Uterus (tissue), 4 donors: Measurements from ENCODE around the gene CELF4. TPM values are rescaled to one million over a fixed set of nuclear protein-coding genes. Genes with fewer than 3 reads are reported as not detected.

ENCODE experiments used
- DNase-seq, 2 donors: peaks; one replicate each; pipeline ENCODE4 v3.0.0-alpha.2; 2019 to 2020
- H3K27ac ChIP-seq, 2 donors: fragments of 200-600 bp; sonication (generic); 1 replicate in 1 of 2; 2 replicates in 1 of 2; pipeline ENCODE4 v1.5.1; 2016 to 2018
- H3K27me3 ChIP-seq, 2 donors: fragments of 200-600 bp; sonication (generic); one replicate each; pipeline ENCODE4 v1.5.1; 2018 to 2019; ENCODE audit warnings: control low read depth in 1 of 2
- H3K36me3 ChIP-seq, 2 donors: fragments of 200-600 bp; sonication (generic); one replicate each; pipeline ENCODE4 v1.5.1; 2019; ENCODE audit warnings: control low read depth in 1 of 2
- H3K4me1 ChIP-seq, 2 donors: fragments of 200-600 bp; sonication (generic); one replicate each; pipeline ENCODE4 v1.5.1; 2018 to 2019; ENCODE audit warnings: control low read depth in 1 of 2
- H3K4me3 ChIP-seq, 2 donors: fragments of 200-600 bp; sonication (generic); 1 replicate in 1 of 2; 2 replicates in 1 of 2; pipeline ENCODE4 v1.5.1; 2018 to 2019; ENCODE audit warnings: mild to moderate bottlenecking in 1 of 2
- H3K9me3 ChIP-seq, 2 donors: fragments of 200-600 bp; sonication (generic); one replicate each; pipeline ENCODE4 v1.5.1; 2019; ENCODE audit warnings: control low read depth in 1 of 2
- CTCF ChIP-seq, 4 experiments: fragments of 200-600 bp in 2 of 4; fragments of 450-650 bp in 2 of 4; sonication (generic) in 2 of 4; IDR thresholded peaks; one replicate each; pipeline ENCODE4 v1.5.1; 2016 to 2019; ENCODE audit warnings: antibody characterized with exemption in 4 of 4, mild to moderate bottlenecking in 2 of 4, moderate library complexity in 1 of 4
- POLR2A ChIP-seq, 2 donors: fragments of 450-650 bp; IDR thresholded peaks; one replicate each; pipeline ENCODE4 v1.6.1; 2016; ENCODE audit warnings: antibody characterized with exemption in 2 of 2, mild to moderate bottlenecking in 1 of 2, moderate library complexity in 1 of 2
- intact Hi-C: fragments of 100-400 bp; cut with DNase I; formaldehyde crosslinking; loops from one replicate; pipeline ENCODE4 v1.15.1; 2023; ENCODE audit warnings: low total_unique reads
- total RNA-seq, 4 donors: library from RNA; depleted of rRNA in 3 of 4; stranded (reverse); fragments of >200 nt in 3 of 4; gene quantifications; one replicate each; pipeline versions ENCODE4 v1.1.0 to v1.2.4, GENCODE V29; 2014 to 2023
- donor health status: DM: yes; HTN: yes; CAD: no.

CELF4 gene
- total RNA-seq, 4 donors from 2014 or later = 0.18 to 1.7 TPM; not detected in 2

- Histone ChIP-seq H3K4me3 (no peak overlapping the region), H3K27ac (no peak overlapping the region), H3K9me3 (no peaks in the 10 kb centered on the region), H3K27me3 (no peaks in the 10 kb centered on the region), H3K36me3 (no peaks in the 10 kb centered on the region), H3K4me1 (no peaks in the 10 kb centered on the region)
- TF ChIP-seq POLR2A (IDR thresholded peaks at IDR 0.05) = no peak
- no peak for TF ChIP-seq CTCF (IDR thresholded peaks at IDR 0.05)
- DNase-seq = no peak
- intact Hi-C loops = no loop called here
Measured at GRCh38 chr18:37334631-37335408, 230.8 kb downstream of the CELF4 start.

- Histone ChIP-seq H3K36me3 (no peaks in the 10 kb centered on the region), H3K4me3 (no peak overlapping the region), H3K9me3 (no peaks in the 10 kb centered on the region), H3K27me3 (no peaks in the 10 kb centered on the region), H3K27ac (no peak overlapping the region), H3K4me1 (no peaks in the 10 kb centered on the region)
- intact Hi-C loops = no loop called here
- TF ChIP-seq CTCF (IDR thresholded peaks at IDR 0.05) = no peak
- TF ChIP-seq POLR2A (IDR thresholded peaks at IDR 0.05) = no peak
- no peak for DNase-seq
Measured at GRCh38 chr18:37332628-37333420, 232.8 kb downstream of the CELF4 start.

- intact Hi-C loops = no loop called here
- Histone ChIP-seq H3K9me3 (no peaks in the 10 kb centered on the region), H3K36me3 (no peaks in the 10 kb centered on the region), H3K27me3 (no peaks in the 10 kb centered on the region), H3K27ac (no peak overlapping the region), H3K4me1 (no peaks in the 10 kb centered on the region), H3K4me3 (no peak overlapping the region)
- TF ChIP-seq CTCF (IDR thresholded peaks at IDR 0.05) = no peak
- no peak for TF ChIP-seq POLR2A (IDR thresholded peaks at IDR 0.05)
- DNase-seq = no peak
Measured at GRCh38 chr18:37332219-37332618, 233.4 kb downstream of the CELF4 start.

GRCh38 chr18:37330173-37330572 is 235.4 kb downstream of the CELF4 start:
- TF ChIP-seq CTCF (IDR thresholded peaks at IDR 0.05) = no peak
- no peak for TF ChIP-seq POLR2A (IDR thresholded peaks at IDR 0.05)
- DNase-seq = no peak
- Histone ChIP-seq H3K27ac (no peak overlapping the region), H3K9me3 (no peaks in the 10 kb centered on the region), H3K36me3 (no peaks in the 10 kb centered on the region), H3K4me1 (no peaks in the 10 kb centered on the region), H3K27me3 (no peaks in the 10 kb centered on the region), H3K4me3 (no peak overlapping the region)
- intact Hi-C loops = no loop called here
